H1 (cell line): Measurements from ENCODE around the gene EPHB3.

Source experiments
- CTCF ChIP-seq, 3 experiments: IDR thresholded peaks; 1 replicate in 2 of 3; 2 replicates in 1 of 3; pipeline versions ENCODE4 v1.5.1 to v1.6.1; 2011; ENCODE audit warnings: low read length in 3 of 3, mild to moderate bottlenecking in 3 of 3, inconsistent platforms in 2 of 3, low read depth in 1 of 3, moderate library complexity in 1 of 3; ENCODE audit not compliant: insufficient read depth in 1 of 3; ENCODE audit errors: control extremely low read depth in 1 of 3
- RFX5 ChIP-seq: IDR thresholded peaks from 2 replicates; pipeline ENCODE4 v1.6.1; 2011; ENCODE audit warnings: low read depth, low read length, improper control_type of control experiment, borderline replicate concordance
- TAF1 ChIP-seq: IDR thresholded peaks from 2 replicates; pipeline ENCODE4 v1.6.1; 2011; ENCODE audit warnings: mild to moderate bottlenecking, low read depth, low read length

- TF ChIP-seq CTCF (IDR thresholded peaks at IDR 0.05; ENCODE audit: control extremely low read depth in 1 of 3, insufficient read depth in 1 of 3, low read depth in 1 of 3, low read length in 3 of 3) = no peak
- TF ChIP-seq RFX5 = no peak
- no peak for TF ChIP-seq TAF1
These were observed 65.3 kb downstream of the EPHB3 start for GRCh38 chr3:184626923-184627322.
